Measurements from ENCODE around the gene POLQ. TPM values are rescaled to one million over a fixed set of nuclear protein-coding genes. Genes with fewer than 3 reads are reported as not detected.

POLQ gene
- total RNA-seq, 1 donor from 2014 or later = 0.38 TPM

DNA sequence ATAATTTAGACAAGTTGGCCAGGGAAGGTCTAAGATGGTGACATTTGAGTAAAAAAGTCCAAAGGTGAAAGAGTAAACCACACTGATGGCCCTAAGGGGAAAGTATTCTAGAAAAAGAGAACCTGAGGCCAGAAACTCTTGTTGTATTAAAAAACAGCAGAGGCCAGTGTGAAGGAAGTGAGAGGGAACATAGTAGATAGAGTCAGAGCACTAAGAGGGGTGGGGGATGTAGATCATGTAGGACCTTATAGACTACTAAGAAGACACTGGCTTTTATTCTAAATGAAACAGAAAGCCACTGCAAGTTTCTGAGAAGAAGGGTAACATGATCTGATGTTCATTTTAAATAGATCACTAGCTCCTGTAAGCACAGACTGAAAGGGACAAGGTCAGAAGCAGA is 14.5 kb downstream of the POLQ start:
- H3K27ac ChIP-seq (replicated peaks) = no peak overlapping the region
- no peaks in the 10 kb centered on the region for H3K27me3 ChIP-seq (ENCODE audit: low read depth)
- no peak for DNase-seq
- no peaks in the 10 kb centered on the region for H3K9me3 ChIP-seq (replicated peaks)
- no peaks in the 10 kb centered on the region for H3K36me3 ChIP-seq
- H3K4me1 ChIP-seq = no peaks in the 10 kb centered on the region
- H3K4me3 ChIP-seq = no peak overlapping the region
- TF ChIP-seq, protein P1, sequence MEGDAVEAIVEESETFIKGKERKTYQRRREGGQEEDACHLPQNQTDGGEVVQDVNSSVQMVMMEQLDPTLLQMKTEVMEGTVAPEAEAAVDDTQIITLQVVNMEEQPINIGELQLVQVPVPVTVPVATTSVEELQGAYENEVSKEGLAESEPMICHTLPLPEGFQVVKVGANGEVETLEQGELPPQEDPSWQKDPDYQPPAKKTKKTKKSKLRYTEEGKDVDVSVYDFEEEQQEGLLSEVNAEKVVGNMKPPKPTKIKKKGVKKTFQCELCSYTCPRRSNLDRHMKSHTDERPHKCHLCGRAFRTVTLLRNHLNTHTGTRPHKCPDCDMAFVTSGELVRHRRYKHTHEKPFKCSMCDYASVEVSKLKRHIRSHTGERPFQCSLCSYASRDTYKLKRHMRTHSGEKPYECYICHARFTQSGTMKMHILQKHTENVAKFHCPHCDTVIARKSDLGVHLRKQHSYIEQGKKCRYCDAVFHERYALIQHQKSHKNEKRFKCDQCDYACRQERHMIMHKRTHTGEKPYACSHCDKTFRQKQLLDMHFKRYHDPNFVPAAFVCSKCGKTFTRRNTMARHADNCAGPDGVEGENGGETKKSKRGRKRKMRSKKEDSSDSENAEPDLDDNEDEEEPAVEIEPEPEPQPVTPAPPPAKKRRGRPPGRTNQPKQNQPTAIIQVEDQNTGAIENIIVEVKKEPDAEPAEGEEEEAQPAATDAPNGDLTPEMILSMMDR (IDR thresholded peaks at IDR 0.05; ENCODE audit: borderline replicate concordance) = no peak
- intact Hi-C loops (cut with micrococcal nuclease) = no loop called here

DNA sequence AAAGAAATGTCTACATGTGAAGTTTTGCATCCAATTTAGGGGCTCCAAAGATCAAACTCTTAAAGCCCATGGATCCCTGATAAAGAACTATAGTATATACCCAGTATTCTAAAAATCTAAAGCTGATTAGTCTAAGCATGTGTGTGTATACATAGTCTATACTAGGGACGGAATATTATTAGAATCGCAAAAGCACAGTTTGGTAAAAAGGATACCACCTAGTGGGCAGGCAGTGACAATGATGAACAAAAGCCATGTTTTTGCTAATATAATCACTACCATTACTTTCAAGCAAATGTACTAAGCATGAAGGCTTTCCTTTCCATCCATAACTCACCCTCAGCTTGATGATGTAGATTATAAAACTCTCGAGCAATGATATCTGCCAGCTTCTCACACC is 16.5 kb downstream of the POLQ start:
- Histone ChIP-seq H3K27me3 (ENCODE audit: low read depth) (no peaks in the 10 kb centered on the region), H3K9me3 (replicated peaks) (no peaks in the 10 kb centered on the region), H3K27ac (replicated peaks) (no peak overlapping the region), H3K4me3 (no peak overlapping the region), H3K4me1 (no peaks in the 10 kb centered on the region), H3K36me3 (no peaks in the 10 kb centered on the region)
- DNase-seq = no peak
- intact Hi-C loops (cut with micrococcal nuclease) = no loop called here
- TF ChIP-seq, protein P1 (IDR thresholded peaks at IDR 0.05; ENCODE audit: borderline replicate concordance) = no peak

DNA sequence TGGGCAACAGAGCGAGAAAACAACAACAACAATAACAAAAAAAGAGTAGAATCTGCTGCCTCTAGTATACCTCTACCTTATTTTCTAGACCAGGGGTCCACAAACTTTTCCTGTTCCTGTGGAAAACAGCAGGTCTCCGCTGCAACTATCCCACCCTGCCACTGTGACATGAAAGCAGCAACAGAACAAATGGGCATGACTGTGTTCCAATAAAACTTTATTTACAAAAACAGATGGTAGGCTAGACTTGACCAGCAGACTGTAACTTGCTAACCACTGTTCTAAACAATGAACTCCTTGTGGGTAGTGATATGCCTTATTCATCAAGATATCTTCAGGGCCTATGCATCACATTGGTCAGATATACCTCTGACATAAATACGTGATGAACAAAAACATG is 25.3 kb downstream of the POLQ start:
- TF ChIP-seq, protein P1 (IDR thresholded peaks at IDR 0.05; ENCODE audit: borderline replicate concordance) = no peak
- no peak overlapping the region for H3K4me3 ChIP-seq
- no peak overlapping the region for H3K27ac ChIP-seq (replicated peaks)
- H3K4me1 ChIP-seq = no peaks in the 10 kb centered on the region
- intact Hi-C loops (cut with micrococcal nuclease) = no loop called here
- no peaks in the 10 kb centered on the region for H3K27me3 ChIP-seq (ENCODE audit: low read depth)
- peaks cover 17% of the 10 kb centered on the region for H3K9me3 ChIP-seq (replicated peaks)
- H3K36me3 ChIP-seq = no peaks in the 10 kb centered on the region
- DNase-seq = no peak

DNA sequence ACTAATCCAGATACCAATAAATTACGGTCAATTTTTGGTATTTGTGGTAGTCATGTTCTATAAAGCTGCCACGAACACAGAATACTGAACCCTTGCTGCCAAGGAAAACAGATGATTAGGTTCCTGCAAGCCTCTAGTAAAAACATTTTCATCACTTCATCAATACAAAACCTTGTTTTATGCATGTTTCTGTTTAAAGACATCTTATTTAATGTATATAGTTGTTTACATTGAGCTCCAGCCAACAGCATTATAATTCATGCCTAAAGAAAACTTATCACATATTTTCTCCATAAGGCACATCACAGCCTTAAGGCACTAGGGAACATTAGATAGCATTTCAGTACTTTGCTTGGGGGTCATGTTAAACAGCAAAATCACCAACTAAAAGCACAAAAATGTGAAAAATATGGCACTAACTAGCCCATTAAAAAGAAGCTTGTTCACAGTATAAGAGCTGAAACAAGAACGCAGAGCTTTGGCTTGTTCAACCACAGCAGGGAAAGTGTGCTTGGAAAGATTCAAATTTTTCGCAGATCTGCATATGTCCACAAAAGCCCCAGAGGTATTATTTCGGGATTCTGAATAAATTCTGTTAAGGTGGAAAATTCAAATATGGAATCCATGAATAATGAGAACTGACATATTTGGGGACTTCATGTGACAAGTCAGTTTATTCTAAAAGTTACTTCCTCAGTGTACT is 27.7 kb downstream of the POLQ start:
- no peaks in the 10 kb centered on the region for H3K4me1 ChIP-seq
- TF ChIP-seq, protein P1 (IDR thresholded peaks at IDR 0.05; ENCODE audit: borderline replicate concordance) = no peak
- no peaks in the 10 kb centered on the region for H3K27me3 ChIP-seq (ENCODE audit: low read depth)
- DNase-seq = no peak
- intact Hi-C loops (cut with micrococcal nuclease) = no loop called here
- peaks cover 25% of the 10 kb centered on the region for H3K9me3 ChIP-seq (replicated peaks)
- H3K36me3 ChIP-seq = no peaks in the 10 kb centered on the region
- no peak overlapping the region for H3K4me3 ChIP-seq
- H3K27ac ChIP-seq (replicated peaks) = no peak overlapping the region

DNA sequence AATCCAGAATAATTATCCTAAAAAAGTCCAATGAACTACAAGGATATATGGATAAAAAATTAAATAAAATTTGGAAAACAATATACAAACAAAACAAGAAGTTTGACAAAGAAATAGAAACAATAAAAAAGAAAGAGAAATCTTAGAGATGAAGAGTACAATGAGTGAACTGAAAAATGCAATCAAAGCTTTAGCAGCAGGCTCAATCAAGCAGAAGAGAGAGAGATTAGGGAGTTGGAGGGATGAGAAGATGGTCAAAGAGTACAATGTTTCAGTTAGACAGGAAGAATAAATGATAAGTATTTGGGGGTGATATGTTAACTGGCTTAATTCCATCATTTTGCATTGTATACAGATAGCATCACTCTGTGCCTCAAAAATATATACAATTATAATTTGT is 29.9 kb downstream of the POLQ start:
- H3K4me3 ChIP-seq = no peak overlapping the region
- no peaks in the 10 kb centered on the region for H3K4me1 ChIP-seq
- no peak for DNase-seq
- H3K27me3 ChIP-seq (ENCODE audit: low read depth) = no peaks in the 10 kb centered on the region
- TF ChIP-seq, protein P1 (IDR thresholded peaks at IDR 0.05; ENCODE audit: borderline replicate concordance) = no peak
- no peaks in the 10 kb centered on the region for H3K36me3 ChIP-seq
- peaks cover 25% of the 10 kb centered on the region for H3K9me3 ChIP-seq (replicated peaks)
- H3K27ac ChIP-seq (replicated peaks) = no peak overlapping the region
- intact Hi-C loops (cut with micrococcal nuclease) = no loop called here
